Keratinocyte (primary cell): ENCODE data around the gene SEC24D. TPM values are rescaled to one million over a fixed set of nuclear protein-coding genes. Genes with fewer than 3 reads are reported as not detected.

Experiments
- DNase-seq: peaks from one replicate; pipeline ENCODE4 v3.0.0-alpha.2; 2011; ENCODE audit warnings: low read depth, missing footprints, low spot score
- FAIRE-seq: peaks from 2 replicates; lab custom pipeline; 2011; peaks lifted over from hg19 to GRCh38; lab: Jason Lieb, UNC
- H2AFZ ChIP-seq: 2 replicates; pipeline ENCODE4 v1.6.0; 2012; ENCODE audit warnings: low read length, control low read depth, inconsistent platforms; ENCODE audit not compliant: control insufficient read depth
- H3K27ac ChIP-seq: 2 replicates; pipeline ENCODE4 v1.5.1; 2011; ENCODE audit warnings: low read length; ENCODE audit not compliant: control insufficient read depth, insufficient read depth
- H3K27me3 ChIP-seq: 3 replicates; pipeline ENCODE4 v1.6.0; 2011; ENCODE audit warnings: low read length; ENCODE audit not compliant: control insufficient read depth, insufficient read depth; ENCODE audit errors: extremely low read depth
- H3K36me3 ChIP-seq, 2 experiments: 2 replicates in 1 of 2; 3 replicates in 1 of 2; pipeline ENCODE4 v1.5.1; 2011; ENCODE audit warnings: low read length in 2 of 2, mild to moderate bottlenecking in 1 of 2; ENCODE audit not compliant: control insufficient read depth in 2 of 2, insufficient read depth in 2 of 2; ENCODE audit errors: extremely low read depth in 1 of 2
- H3K4me1 ChIP-seq: 3 replicates; pipeline ENCODE4 v1.5.1; 2011; ENCODE audit warnings: low read length; ENCODE audit not compliant: control insufficient read depth, insufficient read depth; ENCODE audit errors: extremely low read depth
- H3K4me2 ChIP-seq: 3 replicates; pipeline ENCODE4 v1.6.0; 2011; ENCODE audit warnings: low read depth, low read length; ENCODE audit not compliant: control insufficient read depth, insufficient read depth; ENCODE audit errors: extremely low read depth
- H3K4me3 ChIP-seq, 3 experiments: fragments of 200-600 bp in 1 of 3; sonication (generic) in 1 of 3; 2 replicates in 2 of 3; 3 replicates in 1 of 3; pipeline ENCODE4 v1.5.1; 2011 to 2016; ENCODE audit warnings: low read length in 3 of 3, mild to moderate bottlenecking in 3 of 3, control low read depth in 2 of 3, inconsistent platforms in 1 of 3, low read depth in 1 of 3, mixed read lengths in 1 of 3, mixed run types in 1 of 3, moderate library complexity in 1 of 3; ENCODE audit not compliant: control insufficient read depth in 2 of 3, insufficient read depth in 2 of 3; ENCODE audit errors: extremely low read depth in 1 of 3
- H3K79me2 ChIP-seq: 2 replicates; pipeline ENCODE4 v1.6.0; 2012; ENCODE audit warnings: low read length; ENCODE audit not compliant: control insufficient read depth, insufficient read depth
- H3K9ac ChIP-seq: 3 replicates; pipeline ENCODE4 v1.6.0; 2011; ENCODE audit warnings: low read length; ENCODE audit not compliant: control insufficient read depth, insufficient read depth; ENCODE audit errors: extremely low read depth
- H3K9me1 ChIP-seq: 3 replicates; pipeline ENCODE4 v1.6.0; 2011; ENCODE audit warnings: low read length; ENCODE audit not compliant: control insufficient read depth, insufficient read depth; ENCODE audit errors: extremely low read depth
- H3K9me3 ChIP-seq: 2 replicates; pipeline ENCODE4 v1.5.1; 2012; ENCODE audit warnings: low read depth, low read length; ENCODE audit not compliant: control insufficient read depth
- H4K20me1 ChIP-seq: 3 replicates; pipeline ENCODE4 v1.6.0; 2011; ENCODE audit warnings: low read length; ENCODE audit not compliant: control insufficient read depth, insufficient read depth; ENCODE audit errors: extremely low read depth
- CTCF ChIP-seq, 3 experiments: IDR thresholded peaks in 1 of 3; conservative IDR thresholded peaks in 1 of 3; optimal IDR thresholded peaks in 1 of 3; 2 replicates in 2 of 3; 3 replicates in 1 of 3; pipeline versions ENCODE3 to v1.5.1; 2011; ENCODE audit warnings: low read length in 3 of 3, mild to moderate bottlenecking in 3 of 3, moderate library complexity in 2 of 3, control low read depth in 1 of 3, inconsistent platforms in 1 of 3; ENCODE audit not compliant: insufficient read depth in 2 of 3; ENCODE audit errors: extremely low read depth in 1 of 3
- EZH2 ChIP-seq: IDR thresholded peaks from one replicate; pipeline ENCODE4 v1.6.1; 2012; ENCODE audit warnings: inconsistent platforms, mild to moderate bottlenecking, low read length, moderate library complexity
- dilution Hi-C: fragments of 300-500 bp; cut with MboI; formaldehyde crosslinking; loops from one replicate; pipeline ENCODE4 v1.7.0; 2020; ENCODE audit warnings: low sequenced_read_pairs; ENCODE audit not compliant: extremely low pct_ligation_motif_present
- polyA plus RNA-seq, 5 experiments: library from polyadenylated mRNA; depleted of rRNA in 3 of 5; stranded (reverse) in 3 of 5; stranded (forward) in 1 of 5; unstranded in 1 of 5; fragments of >200 nt; gene quantifications; 1 replicate in 1 of 5; 2 replicates in 3 of 5; 3 replicates in 1 of 5; pipeline versions ENCODE4 v1.2.1 to v1.2.3, GENCODE V29; 2011 to 2012; ENCODE audit warnings: missing spikeins in 2 of 5, low read depth in 1 of 5, low replicate concordance in 1 of 5

SEC24D gene
- polyA plus RNA-seq, 1 donor (not counting 4 experiments of a cell fraction or from before 2014, with no cell fraction given): 24.9 TPM

- Histone ChIP-seq H3K9me1 (no peaks in the 10 kb centered on the region), H2AFZ (no peak overlapping the region), H3K9ac (no peak overlapping the region), H3K36me3 (no peaks in the 10 kb centered on the region), H3K79me2 (no peaks in the 10 kb centered on the region), H3K4me1 (peaks cover 3% of the 10 kb centered on the region), H3K27ac (no peak overlapping the region), H3K9me3 (no peaks in the 10 kb centered on the region), H4K20me1 (no peaks in the 10 kb centered on the region), H3K4me3 (no peak overlapping the region), H3K4me2 (no peak overlapping the region), H3K27me3 (no peaks in the 10 kb centered on the region)
- DNase-seq: no peak
- dilution Hi-C loops: no loop called here
- no peak for TF ChIP-seq CTCF (optimal IDR thresholded peaks at IDR 0.05 in 1 of 3, IDR thresholded peaks at IDR 0.05 in 1 of 3, conservative IDR thresholded peaks at IDR 0.05 in 1 of 3; ENCODE audit: extremely low read depth in 1 of 3, insufficient read depth in 2 of 3, low read length in 3 of 3)
- TF ChIP-seq EZH2: no peak
- FAIRE-seq: no peak
Observed at GRCh38 chr4:118867311-118868067, 31.6 kb upstream of the SEC24D start.

GRCh38 chr4:118866442-118866841, 30.5 kb upstream of the SEC24D start:
- no peak for FAIRE-seq
- no peak overlapping the region for H3K4me2 ChIP-seq
- dilution Hi-C loops: no loop called here
- H3K4me3 ChIP-seq: no peak overlapping the region
- no peak overlapping the region for H2AFZ ChIP-seq
- H3K27me3 ChIP-seq: no peaks in the 10 kb centered on the region
- H3K9me1 ChIP-seq: no peaks in the 10 kb centered on the region
- H3K4me1 ChIP-seq: peaks cover 3% of the 10 kb centered on the region
- no peaks in the 10 kb centered on the region for H3K79me2 ChIP-seq
- no peaks in the 10 kb centered on the region for H3K9me3 ChIP-seq
- H3K27ac ChIP-seq: no peak overlapping the region
- H3K9ac ChIP-seq: no peak overlapping the region
- no peak for DNase-seq
- H3K36me3 ChIP-seq: no peaks in the 10 kb centered on the region
- no peak for TF ChIP-seq CTCF (optimal IDR thresholded peaks at IDR 0.05 in 1 of 3, IDR thresholded peaks at IDR 0.05 in 1 of 3, conservative IDR thresholded peaks at IDR 0.05 in 1 of 3; ENCODE audit: extremely low read depth in 1 of 3, insufficient read depth in 2 of 3, low read length in 3 of 3)
- TF ChIP-seq EZH2: no peak
- H4K20me1 ChIP-seq: no peaks in the 10 kb centered on the region
